ENCODE measurements around the gene SLC35E2B.

The SLC35E2B gene

GRCh38 chr1:1609822-1610485 lies 82.6 kb downstream of the SLC35E2B start:
- DNase-seq (ENCODE audit: low read depth) = no peak

Measured in stimulated activated CD8-positive, alpha-beta memory T cell treated with anti-CD3 and anti-CD28 coated beads, Interleukin-12 subunit alpha, Interleukin-12 subunit beta, amount 100 ng/mL, for 1 hour (primary cell).